GM19452 (cell line): Measurements from ENCODE around the gene EBF3.

ENCODE experiments used
- ATAC-seq: cut with Tn5 transposase; IDR thresholded peaks from one replicate; pipeline ENCODE4 v1.9.1; 2021; ENCODE audit not compliant: unreplicated experiment

The EBF3 gene

GRCh38 chr10:129945941-129946760 is 17.9 kb downstream of the EBF3 start:
- ATAC-seq = no peak

DNA sequence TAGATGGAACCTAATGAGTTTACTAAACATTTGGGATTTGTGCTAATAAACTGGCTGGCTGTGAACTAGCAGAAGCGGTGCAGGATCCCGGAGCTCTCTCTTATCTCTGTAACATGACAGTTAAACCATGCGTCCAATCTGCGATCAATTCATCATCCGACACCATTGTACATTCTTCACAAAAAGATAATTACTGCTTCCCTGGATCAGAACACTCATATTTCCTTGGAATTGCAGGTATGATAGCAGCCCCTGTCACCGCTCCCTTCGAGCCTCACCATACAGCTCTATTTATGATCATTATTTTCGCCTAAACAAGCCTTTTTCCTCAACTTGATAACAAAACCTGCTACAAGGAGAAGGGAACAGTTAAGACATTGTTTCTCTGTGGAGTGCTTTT is 18.5 kb downstream of the EBF3 start:
- ATAC-seq = no peak

- ATAC-seq = no peak
Observed at GRCh38 chr10:129945064-129945463, 19.0 kb downstream of the EBF3 start.

- no peak for ATAC-seq
Observed at GRCh38 chr10:129944456-129944855, 19.6 kb downstream of the EBF3 start.

- no peak for ATAC-seq
Observed at GRCh38 chr10:129942936-129943715, 20.9 kb downstream of the EBF3 start.

DNA sequence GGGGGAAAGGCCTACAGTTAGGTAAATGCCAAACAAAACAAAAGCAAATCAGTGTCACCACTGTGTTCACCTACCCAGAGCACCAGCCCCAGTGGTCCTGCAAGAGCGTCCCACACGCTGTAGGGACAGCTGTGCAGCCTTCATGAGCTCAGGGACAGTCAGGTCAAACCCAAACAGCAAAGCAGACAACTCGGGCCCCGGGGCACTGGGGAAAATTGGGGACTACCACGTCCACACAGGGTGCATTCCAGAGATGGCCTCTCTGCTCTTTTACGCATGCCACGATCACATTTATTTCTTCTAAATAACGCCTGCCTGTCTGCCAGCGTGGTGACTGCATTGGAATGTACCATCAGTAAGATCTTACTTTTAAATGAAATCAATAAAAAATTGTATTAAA is 21.7 kb downstream of the EBF3 start:
- ATAC-seq = no peak

GRCh38 chr10:129942019-129942277 is 22.1 kb downstream of the EBF3 start:
- ATAC-seq = no peak

- ATAC-seq = no peak
Observed at GRCh38 chr10:129941199-129942018, 22.7 kb downstream of the EBF3 start.

DNA sequence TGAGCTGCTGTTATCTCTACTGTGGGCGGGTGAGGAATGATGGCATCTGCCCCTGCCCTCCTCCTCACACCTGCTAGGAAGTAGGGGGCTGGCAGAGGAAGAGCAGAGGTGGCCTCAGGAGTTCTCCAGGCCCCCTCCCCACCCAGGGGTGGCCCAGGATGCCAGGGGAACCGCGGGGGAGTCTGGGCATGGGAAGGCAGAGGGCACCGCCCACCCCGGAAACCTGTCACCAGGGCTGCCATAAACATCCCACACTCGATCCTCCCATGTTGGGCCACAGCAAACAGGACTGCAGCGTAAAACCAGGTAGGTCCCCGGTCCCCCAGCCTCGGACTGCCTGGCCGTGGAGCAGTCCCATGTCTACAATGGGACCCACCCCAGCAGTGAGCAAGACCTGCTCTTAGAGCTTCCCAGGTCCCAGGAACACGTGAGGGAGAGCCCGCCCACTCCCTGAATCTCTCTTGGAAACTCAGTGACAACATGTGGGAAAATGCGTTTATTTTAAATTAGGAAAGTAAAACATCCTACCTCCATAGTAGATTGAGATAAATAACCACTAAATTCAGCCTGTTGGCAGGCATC is 23.4 kb downstream of the EBF3 start:
- no peak for ATAC-seq

DNA sequence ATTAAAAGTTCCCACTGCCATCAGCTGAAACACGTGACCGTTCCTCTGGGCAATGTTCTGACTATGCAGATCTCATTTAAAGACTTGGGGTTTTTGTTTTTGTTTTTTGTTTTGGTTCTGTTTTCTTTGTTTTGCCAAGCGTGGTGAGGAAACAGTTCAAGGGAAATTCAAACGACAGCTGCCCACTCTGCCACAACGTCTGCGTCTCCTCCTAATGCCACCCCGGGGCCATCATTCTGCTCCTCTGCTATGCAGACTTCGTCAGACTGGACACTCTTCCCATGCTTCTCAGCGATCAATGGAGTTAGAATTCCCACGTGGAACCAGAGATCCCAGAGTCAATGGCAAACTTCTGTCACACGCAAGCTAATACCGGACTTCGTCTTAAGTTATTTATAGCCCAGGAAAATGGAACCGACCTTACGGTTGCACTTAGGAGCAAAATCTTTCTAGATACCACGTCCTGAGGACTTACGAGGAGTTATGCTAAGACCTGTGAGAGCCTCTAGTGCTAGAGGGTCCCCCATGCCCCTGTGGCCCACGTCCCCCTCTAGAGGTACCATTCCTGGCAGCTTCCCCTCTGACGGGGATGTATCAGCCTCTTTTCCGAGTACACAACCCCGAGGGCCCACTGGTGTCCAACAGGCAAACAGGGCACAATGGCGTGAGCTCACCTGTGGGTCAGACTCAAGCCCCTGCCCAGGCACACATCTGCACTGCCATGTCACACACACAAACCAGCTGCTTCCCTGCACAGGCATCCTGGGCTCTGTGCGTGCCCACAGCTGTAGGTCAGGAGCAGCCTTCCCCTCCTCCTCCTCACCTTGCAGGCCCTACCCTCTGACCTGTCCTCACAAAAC is 24.4 kb downstream of the EBF3 start:
- ATAC-seq = no peak

DNA sequence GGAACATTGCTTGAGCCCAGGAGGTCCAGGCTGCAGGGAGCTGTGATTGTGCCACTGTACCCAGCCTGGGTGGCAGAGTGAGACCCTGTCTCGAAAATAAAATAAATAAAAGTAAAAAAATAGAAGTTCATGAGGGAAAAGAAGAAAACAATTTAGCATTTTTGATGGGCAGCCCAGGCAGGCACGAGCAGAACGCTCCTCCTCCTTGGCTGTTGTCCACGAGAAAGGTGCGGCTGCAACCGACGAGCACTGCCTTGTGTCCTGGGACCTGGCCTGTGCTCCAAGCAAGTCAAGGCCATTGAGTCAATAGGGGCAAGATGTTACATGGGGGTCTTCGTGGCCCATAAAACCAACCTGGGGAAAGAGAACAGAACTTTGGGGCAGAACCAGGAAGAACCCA is 25.6 kb downstream of the EBF3 start:
- ATAC-seq = no peak

DNA sequence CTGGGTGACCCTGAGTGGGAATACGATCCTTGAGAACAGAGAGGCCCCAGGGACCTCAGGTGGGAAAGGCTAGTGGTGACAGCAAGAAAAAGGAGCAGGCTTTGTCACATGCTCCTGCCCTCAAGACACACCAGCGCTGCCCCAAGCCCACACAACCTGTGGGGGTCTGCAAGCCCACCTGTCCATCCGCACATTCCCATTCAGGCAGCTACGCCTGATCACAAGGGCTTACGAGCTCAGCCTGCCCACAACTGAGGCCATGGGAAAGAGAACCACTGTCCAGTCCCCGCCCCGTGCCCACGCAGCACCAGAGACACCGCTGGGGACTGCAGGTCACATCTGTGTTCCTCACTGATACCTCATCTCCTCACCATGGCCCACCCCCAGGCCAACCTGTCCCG is 26.7 kb downstream of the EBF3 start:
- ATAC-seq = no peak

GRCh38 chr10:129936923-129937300 is 27.2 kb downstream of the EBF3 start:
- no peak for ATAC-seq

DNA sequence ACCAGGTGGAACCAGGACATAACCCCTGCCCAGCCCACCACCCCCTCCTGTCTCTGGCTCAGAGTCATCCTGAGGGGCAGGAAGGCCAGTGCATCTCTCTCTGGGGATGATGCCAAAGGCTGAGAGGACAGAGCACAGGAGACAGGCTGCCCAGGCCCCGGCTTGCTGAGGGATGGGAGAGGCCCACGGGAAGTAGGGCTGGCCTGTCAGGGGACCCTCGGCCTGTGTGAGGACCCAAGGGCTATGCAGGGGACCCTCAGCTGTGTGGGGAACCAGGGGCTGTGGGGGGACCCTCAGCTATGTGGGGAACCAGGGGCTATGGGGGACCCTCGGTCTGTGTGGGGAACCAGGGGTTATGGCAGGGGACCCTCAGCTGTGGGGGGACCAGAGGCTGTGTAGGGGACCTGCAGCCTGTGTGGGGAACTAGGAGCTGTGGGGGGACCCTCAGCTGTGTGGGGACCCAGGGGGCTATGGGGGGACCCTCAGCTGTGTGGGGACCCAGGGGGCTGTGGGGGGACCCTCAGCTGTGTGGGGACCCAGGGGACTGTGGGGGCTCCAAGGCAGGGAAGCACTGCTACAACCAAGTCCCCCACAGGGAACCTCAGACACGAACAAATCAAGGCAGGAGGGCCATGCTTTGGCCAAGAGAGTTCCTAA is 27.7 kb downstream of the EBF3 start:
- no peak for ATAC-seq

DNA sequence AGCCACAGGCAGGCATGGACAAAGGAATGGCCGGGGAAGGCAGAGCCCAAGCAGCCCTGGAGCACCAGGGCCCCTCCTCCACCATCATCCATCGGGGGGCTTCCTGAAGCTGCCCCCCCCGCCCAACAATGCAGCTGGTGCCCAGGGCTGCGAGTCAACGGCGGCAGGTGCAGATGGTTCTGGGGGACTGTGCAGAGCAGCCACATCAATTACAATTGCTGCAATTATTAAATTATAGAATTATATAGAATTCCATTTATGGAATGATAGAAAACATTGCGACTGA is 28.3 kb downstream of the EBF3 start:
- no peak for ATAC-seq

DNA sequence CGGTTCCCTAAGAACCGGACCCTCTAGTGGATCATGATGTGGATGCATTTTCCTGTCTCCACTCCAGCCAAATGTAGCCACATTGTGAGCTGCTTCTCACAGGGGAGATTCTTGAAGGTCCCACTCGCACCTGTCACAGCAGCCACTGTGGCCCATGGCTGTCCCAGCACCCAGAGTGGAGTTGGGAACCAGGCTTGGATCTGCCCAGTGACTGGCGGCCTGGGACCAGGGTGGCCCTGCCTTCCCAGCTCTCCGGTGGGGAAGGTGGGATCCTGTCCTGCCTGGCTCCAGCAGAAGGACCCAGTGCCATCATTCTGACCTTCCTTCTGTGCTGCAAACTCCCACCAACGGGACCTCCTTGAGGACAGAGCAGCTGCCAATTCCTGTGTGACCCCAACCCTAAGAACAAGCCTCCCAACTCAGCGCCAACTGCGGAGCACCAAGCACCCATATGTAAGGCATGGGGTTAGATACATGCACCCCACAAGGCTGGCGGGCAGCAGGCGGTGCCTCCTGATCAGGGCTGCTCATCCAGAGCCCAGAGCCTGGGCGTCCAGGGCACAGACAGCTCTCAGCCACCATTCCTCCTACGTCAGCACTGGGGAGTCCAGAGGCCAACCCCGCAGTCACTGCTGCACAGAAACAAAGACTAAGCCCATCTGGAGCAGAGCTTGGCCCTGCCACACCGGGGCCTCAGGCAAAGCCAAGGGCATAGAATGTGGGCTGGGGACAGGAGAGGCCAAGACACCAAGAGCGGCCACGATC is 28.8 kb downstream of the EBF3 start:
- no peak for ATAC-seq

DNA sequence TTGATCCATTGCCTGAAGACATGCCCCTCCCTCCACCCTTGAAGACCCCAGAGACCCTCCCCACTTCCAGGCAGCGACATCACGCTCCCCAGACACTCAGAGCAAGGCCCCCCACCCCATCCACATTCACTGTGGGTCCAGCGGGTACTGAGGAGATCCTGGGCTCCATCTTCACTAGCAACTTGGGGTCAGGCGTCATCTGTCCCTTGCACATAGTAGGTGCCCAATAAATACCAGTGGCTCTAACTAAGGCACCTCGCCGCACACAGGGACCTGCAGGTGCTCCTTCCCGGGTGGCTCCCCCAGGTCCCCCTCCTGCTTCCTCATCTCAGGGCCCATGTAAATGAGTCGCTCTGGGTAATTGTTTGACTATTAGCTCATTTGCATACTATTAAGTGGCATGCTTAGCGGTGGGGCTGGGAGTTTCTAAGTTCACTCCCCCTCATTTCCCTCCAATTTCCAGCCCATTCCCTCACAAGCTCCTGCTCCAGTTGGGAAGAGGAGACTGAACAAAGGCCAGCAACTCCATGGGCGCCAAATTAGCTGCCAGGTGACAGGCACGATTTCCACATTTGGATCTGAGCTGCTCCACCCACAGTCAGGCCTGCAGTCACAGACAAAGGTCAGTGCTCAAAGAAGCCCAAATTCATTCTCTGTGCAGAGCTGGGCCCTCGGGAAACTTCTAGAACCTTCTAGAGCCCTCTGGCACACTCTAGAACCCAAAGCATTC is 29.7 kb downstream of the EBF3 start:
- no peak for ATAC-seq

DNA sequence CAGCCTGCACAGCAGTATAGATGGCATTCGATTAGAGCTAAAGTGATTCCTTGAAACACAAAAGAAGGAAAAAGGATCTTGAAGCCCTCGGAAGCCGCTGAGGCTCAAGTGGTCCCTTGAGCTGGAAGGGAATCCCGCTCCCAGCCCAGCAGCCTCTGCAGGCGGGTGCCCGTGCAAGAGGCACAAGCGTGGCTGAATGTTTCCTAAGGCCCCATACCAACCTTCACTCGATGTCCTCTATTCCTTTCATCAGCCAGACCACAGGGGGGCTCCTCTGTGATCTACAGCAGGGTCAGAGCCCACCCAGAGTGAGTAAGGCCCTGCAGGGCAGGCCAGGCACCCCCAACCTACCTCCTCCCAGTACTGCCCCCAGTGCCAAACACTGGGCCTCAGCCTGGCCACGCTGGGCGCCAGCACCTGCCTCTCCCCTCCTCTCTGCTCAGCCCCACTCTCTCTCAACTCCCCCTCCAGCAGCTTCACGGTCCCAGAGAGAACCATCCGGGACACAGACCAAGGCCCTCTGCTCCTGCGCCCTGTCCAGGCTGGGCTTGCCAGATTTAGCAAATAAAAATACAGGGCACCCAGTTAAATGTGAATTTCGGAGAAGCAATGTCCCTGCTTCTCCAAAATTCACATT is 30.5 kb downstream of the EBF3 start:
- no peak for ATAC-seq
